IPS-15b (cell line): ENCODE data around the gene NDUFS6.

Source experiments
- H3K27me3 ChIP-seq: one replicate; pipeline ENCODE4 v1.6.1; 2013; ENCODE audit warnings: low read length; ENCODE audit not compliant: control insufficient read depth, insufficient read depth
- H3K36me3 ChIP-seq: one replicate; pipeline ENCODE4 v1.6.1; 2013; ENCODE audit warnings: low read length; ENCODE audit not compliant: control insufficient read depth, insufficient read depth
- H3K4me1 ChIP-seq: one replicate; pipeline ENCODE4 v1.6.1; 2013; ENCODE audit warnings: mild to moderate bottlenecking, low read length; ENCODE audit not compliant: control insufficient read depth, insufficient read depth
- H3K4me3 ChIP-seq: one replicate; pipeline ENCODE4 v1.5.1; 2013; ENCODE audit warnings: low read depth, low read length
- H3K9ac ChIP-seq: one replicate; pipeline ENCODE4 v1.6.1; 2013; ENCODE audit warnings: low read depth, mild to moderate bottlenecking, low read length
- H3K9me3 ChIP-seq: one replicate; pipeline ENCODE4 v1.6.1; 2013; ENCODE audit warnings: mild to moderate bottlenecking, low read length; ENCODE audit not compliant: control insufficient read depth, insufficient read depth

NDUFS6 gene

GRCh38 chr5:1858436-1858835 is 57.2 kb downstream of the NDUFS6 start:
- H3K36me3 ChIP-seq, result no peaks in the 10 kb centered on the region
- no peaks in the 10 kb centered on the region for H3K9me3 ChIP-seq
- no peaks in the 10 kb centered on the region for H3K4me1 ChIP-seq
- no peak overlapping the region for H3K9ac ChIP-seq
- H3K4me3 ChIP-seq, result no peak overlapping the region
- H3K27me3 ChIP-seq, result peaks cover 14% of the 10 kb centered on the region

GRCh38 chr5:1859099-1859498 is 57.9 kb downstream of the NDUFS6 start:
- Histone ChIP-seq H3K27me3 (peaks cover 7% of the 10 kb centered on the region), H3K4me1 (no peaks in the 10 kb centered on the region), H3K4me3 (no peak overlapping the region), H3K36me3 (no peaks in the 10 kb centered on the region), H3K9ac (no peak overlapping the region), H3K9me3 (no peaks in the 10 kb centered on the region)

GRCh38 chr5:1860021-1860610 is 58.9 kb downstream of the NDUFS6 start:
- H3K4me1 ChIP-seq, result no peaks in the 10 kb centered on the region
- H3K27me3 ChIP-seq, result no peaks in the 10 kb centered on the region
- H3K9ac ChIP-seq, result no peak overlapping the region
- H3K36me3 ChIP-seq, result no peaks in the 10 kb centered on the region
- H3K9me3 ChIP-seq, result no peaks in the 10 kb centered on the region
- H3K4me3 ChIP-seq, result no peak overlapping the region

- no peaks in the 10 kb centered on the region for H3K27me3 ChIP-seq
- no peaks in the 10 kb centered on the region for H3K4me1 ChIP-seq
- H3K4me3 ChIP-seq, result no peak overlapping the region
- H3K9me3 ChIP-seq, result no peaks in the 10 kb centered on the region
- H3K9ac ChIP-seq, result no peak overlapping the region
- H3K36me3 ChIP-seq, result no peaks in the 10 kb centered on the region
These were observed 59.7 kb downstream of the NDUFS6 start for GRCh38 chr5:1860949-1861348.

GRCh38 chr5:1864896-1865440 is 63.8 kb downstream of the NDUFS6 start:
- H3K4me3 ChIP-seq, result no peak overlapping the region
- no peak overlapping the region for H3K9ac ChIP-seq
- H3K36me3 ChIP-seq, result no peaks in the 10 kb centered on the region
- H3K4me1 ChIP-seq, result no peaks in the 10 kb centered on the region
- H3K9me3 ChIP-seq, result no peaks in the 10 kb centered on the region
- H3K27me3 ChIP-seq, result peaks cover 26% of the 10 kb centered on the region

DNA sequence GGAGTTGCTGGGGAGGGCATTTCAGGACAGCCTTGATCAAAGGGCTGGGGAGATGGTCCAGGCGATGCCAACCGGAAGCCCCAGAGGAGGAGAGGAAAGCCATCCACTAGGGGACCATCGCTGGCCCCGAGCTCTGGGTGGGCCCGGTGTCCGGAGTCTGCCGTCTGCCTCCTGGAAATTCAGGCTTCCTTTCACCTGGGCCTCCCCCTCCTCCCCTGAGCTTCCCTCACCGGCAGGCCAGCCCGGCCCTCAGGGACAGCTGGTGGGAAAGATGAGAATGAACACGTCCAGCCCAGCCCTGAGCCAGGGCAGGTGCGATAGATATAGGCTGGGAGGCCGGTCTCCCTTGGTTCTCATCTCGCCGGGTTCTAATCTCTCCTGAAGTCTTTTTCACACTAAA is 64.3 kb downstream of the NDUFS6 start:
- H3K4me3 ChIP-seq, result no peak overlapping the region

More for the DNA sequence above, 64.3 kb downstream of the NDUFS6 start:
- Histone ChIP-seq H3K4me1 (no peaks in the 10 kb centered on the region), H3K36me3 (no peaks in the 10 kb centered on the region), H3K9me3 (no peaks in the 10 kb centered on the region), H3K27me3 (peaks cover 27% of the 10 kb centered on the region), H3K9ac (no peak overlapping the region)
